RWPE2 (cell line): Measurements from ENCODE around the gene CRIP1.

ENCODE experiments used
- ATAC-seq: fragments of 200-7000 bp; cut with Tn5 transposase; 3 replicates; pipeline ENCODE4 v1.9.1; 2021; ENCODE audit warnings: low read depth
- DNase-seq: peaks from one replicate; pipeline ENCODE4 v3.0.0-alpha.2; 2020; ENCODE audit warnings: low spot score
- H3K27ac ChIP-seq: fragments of 450-650 bp; 2 replicates; pipeline ENCODE4 v1.5.1; 2017; ENCODE audit warnings: mild to moderate bottlenecking; ENCODE audit not compliant: poor library complexity, severe bottlenecking
- H3K27me3 ChIP-seq: fragments of 250-450 bp; sonication (Bioruptor Pico); 2 replicates; pipeline ENCODE4 v1.5.1; 2021; ENCODE audit warnings: mild to moderate bottlenecking, moderate library complexity; ENCODE audit not compliant: insufficient read depth, poor library complexity, severe bottlenecking
- H3K36me3 ChIP-seq: fragments of 250-450 bp; sonication (Bioruptor Pico); 2 replicates; pipeline ENCODE4 v1.5.1; 2020; ENCODE audit warnings: low read depth, mild to moderate bottlenecking, moderate library complexity
- H3K4me1 ChIP-seq: fragments of 250-450 bp; sonication (Bioruptor Pico); 2 replicates; pipeline ENCODE4 v1.5.1; 2021; ENCODE audit warnings: mild to moderate bottlenecking, moderate library complexity; ENCODE audit not compliant: insufficient read depth, poor library complexity, severe bottlenecking
- H3K4me3 ChIP-seq: fragments of 250-450 bp; sonication (Bioruptor Pico); 2 replicates; pipeline ENCODE4 v1.5.1; 2021; ENCODE audit warnings: mild to moderate bottlenecking, moderate library complexity; ENCODE audit not compliant: severe bottlenecking
- H3K9me3 ChIP-seq: fragments of 250-450 bp; sonication (Bioruptor Pico); 2 replicates; pipeline ENCODE4 v1.5.1; 2021; ENCODE audit warnings: mild to moderate bottlenecking, moderate library complexity; ENCODE audit not compliant: severe bottlenecking
- TF ChIP-seq, protein P1 (sequence below): fragments of 450-650 bp; IDR thresholded peaks from one replicate; pipeline ENCODE4 v1.5.1; 2017; ENCODE audit warnings: mild to moderate bottlenecking, moderate library complexity; ENCODE audit not compliant: poor library complexity, severe bottlenecking

The CRIP1 gene

DNA sequence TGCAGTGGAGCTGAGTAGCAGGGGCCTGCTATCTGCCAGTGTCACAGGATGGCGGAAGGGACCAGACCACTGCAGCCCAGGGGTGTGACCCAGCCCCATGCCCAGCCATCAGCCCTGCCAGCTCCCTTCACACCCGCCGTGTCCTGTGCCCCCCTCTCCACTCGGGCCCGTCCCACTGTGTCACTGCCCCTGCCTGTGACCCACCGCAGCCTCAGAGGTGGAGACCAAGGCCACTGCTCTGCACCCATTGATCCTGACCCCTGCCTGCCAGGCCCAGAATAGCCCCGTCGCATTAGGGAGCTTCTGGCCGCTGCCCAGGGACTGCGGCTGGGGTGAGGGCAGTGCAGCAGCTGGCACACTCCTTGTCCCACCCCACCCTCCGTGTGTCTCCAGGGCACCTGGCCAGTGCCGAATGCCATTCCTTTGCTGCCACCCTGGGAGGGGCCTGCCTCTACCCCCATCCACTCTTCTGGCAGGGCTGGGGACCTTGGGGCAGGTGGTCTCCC, 14.1 kb upstream of the CRIP1 start:
- ATAC-seq (no peak), DNase-seq (no peak)

DNA sequence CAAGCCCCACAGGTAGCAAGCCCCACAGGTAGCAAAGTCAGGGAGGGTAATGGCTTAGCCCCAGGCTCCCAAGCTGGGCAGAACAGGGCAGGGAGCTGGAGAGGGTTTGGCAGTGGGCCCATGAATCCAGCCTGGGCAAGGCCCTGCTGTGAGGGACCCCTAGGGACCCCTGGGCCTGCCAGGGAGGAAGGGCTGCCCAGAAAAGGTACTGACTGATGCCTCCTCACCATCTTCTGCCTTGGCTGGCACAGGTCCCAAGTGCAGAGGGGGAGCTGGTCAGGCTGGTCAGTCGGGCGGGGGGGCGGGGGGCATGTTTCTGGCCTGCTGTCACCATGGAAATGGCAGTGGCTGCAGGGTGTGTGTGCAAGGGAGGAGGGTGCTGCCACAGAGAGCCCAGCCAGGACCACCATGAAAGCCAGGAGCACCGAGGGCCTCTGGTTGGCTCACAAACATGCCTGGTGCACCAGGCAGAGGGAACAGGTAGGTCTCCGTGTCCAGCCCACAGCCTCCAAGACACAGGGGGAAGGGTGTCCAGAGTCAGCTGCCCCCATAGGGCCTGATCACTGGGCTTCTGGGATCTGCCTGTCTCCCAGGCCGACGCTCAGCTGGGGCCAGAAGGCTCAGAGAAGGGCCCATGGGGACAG, 13.5 kb upstream of the CRIP1 start:
- Histone ChIP-seq H3K9me3 (no peaks in the 10 kb centered on the region), H3K27ac (peak overlapping the region; percentile 89), H3K4me1 (peaks cover 16% of the 10 kb centered on the region), H3K36me3 (peaks cover 15% of the 10 kb centered on the region), H3K4me3 (peak overlapping the region; percentile 89), H3K27me3 (no peaks in the 10 kb centered on the region)
- DNase-seq (no peak), ATAC-seq (peak; percentile 2)
- TF ChIP-seq, protein P1, sequence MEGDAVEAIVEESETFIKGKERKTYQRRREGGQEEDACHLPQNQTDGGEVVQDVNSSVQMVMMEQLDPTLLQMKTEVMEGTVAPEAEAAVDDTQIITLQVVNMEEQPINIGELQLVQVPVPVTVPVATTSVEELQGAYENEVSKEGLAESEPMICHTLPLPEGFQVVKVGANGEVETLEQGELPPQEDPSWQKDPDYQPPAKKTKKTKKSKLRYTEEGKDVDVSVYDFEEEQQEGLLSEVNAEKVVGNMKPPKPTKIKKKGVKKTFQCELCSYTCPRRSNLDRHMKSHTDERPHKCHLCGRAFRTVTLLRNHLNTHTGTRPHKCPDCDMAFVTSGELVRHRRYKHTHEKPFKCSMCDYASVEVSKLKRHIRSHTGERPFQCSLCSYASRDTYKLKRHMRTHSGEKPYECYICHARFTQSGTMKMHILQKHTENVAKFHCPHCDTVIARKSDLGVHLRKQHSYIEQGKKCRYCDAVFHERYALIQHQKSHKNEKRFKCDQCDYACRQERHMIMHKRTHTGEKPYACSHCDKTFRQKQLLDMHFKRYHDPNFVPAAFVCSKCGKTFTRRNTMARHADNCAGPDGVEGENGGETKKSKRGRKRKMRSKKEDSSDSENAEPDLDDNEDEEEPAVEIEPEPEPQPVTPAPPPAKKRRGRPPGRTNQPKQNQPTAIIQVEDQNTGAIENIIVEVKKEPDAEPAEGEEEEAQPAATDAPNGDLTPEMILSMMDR, result no peak

More for the DNA sequence above, 14.1 kb upstream of the CRIP1 start:
- Histone ChIP-seq H3K36me3 (peaks cover 21% of the 10 kb centered on the region), H3K4me1 (peaks cover 16% of the 10 kb centered on the region), H3K4me3 (no peak overlapping the region), H3K27me3 (no peaks in the 10 kb centered on the region), H3K9me3 (no peaks in the 10 kb centered on the region), H3K27ac (peak overlapping the region; percentile 89)
- TF ChIP-seq, protein P1, result no peak

DNA sequence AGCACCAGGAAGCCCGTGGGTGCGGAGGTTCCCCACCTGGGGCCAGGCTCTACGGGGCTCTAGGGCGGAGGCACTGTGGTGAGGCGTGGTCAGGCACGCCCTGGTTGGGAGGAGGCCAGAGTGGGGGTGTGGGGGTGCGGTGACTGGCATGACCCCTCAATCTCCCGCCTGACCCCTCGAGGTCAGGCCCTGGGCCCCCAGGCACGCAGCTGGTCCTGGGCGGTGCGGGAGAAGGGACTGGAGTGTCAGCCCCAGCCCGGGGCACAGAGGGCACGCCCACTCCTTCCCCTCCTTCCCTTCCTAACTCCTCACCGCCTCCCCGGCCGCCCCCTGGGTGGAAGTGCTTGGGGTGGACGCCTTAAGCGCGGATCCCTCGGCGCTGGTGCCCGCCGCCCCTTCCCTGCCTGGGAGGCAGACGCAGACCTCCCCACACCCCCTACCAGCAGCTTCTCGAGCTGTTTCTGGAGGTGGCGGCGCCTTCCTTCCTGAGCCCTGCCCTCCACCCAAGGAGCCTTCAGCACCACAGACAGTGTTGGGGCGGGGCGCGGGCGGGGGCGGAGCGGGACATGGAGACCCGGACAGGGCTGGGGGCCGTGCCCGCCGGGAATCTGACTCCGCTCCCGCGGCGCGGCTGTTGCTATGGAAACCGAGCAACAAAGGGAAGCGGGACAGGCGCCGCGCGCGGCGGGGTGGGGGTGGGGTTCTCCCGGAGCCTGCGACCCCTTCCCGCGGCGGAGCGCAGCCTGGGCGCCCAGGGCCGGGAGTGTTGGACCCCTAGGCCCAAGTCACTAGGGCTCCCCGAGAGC, 12.8 kb upstream of the CRIP1 start:
- peaks cover 16% of the 10 kb centered on the region for H3K4me1 ChIP-seq
- H3K9me3 ChIP-seq, result no peaks in the 10 kb centered on the region
- H3K4me3 ChIP-seq, result peak overlapping the region; percentile 89
- H3K27me3 ChIP-seq, result no peaks in the 10 kb centered on the region
- DNase-seq (peak; percentile 100), ATAC-seq (peak; percentile 64)
- TF ChIP-seq, protein P1, result no peak
- peak overlapping the region; percentile 89 for H3K27ac ChIP-seq
- peaks cover 8% of the 10 kb centered on the region; the same call in 1 of the 2 replicates for H3K36me3 ChIP-seq

DNA sequence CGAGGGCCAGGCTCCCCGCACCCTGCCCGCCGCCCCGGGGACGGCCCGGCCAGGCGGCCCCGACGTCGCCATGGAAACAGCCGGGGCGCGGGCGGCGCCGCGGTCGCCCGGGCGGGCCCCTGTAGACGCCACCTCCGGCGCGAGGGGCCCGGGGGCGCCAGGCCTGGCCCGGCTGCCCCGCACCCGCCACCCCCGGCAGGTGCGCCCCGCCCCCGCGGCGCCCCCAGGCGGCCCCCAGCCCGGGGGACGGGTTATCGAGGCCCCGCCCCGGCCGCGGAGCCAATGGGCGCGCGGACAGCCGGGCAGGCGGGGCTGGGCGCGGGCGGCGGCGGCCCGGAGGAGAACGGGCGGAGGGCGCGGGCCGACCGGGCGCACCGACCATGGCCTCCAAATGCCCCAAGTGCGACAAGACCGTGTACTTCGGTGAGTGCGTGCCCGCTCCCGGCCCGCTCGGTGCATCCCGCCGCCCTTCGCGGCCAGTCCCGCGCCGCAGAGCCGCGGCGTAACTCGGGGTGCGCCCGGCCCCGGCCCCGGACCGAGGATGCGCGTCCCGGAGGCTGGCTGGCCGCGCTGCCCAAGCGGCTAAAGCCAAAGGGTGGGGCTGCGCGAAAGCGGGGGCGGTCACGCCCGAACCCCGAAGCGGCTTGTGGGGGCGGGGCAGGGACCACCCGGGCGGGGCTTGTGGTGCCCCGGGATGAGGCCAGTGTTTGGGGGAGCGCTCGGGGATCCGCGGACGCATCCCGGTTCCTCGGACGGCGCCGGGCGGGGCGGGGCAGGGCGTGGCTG, 12.0 kb upstream of the CRIP1 start, which contains the start of gene CRIP2:
Gene CRIP2 (plus strand): TSS at position 339 of the 786 bp plus-strand sequence. CDS start 42 bp downstream, at position 381.
- Histone ChIP-seq H3K27me3 (no peaks in the 10 kb centered on the region), H3K4me1 (peaks cover 16% of the 10 kb centered on the region), H3K36me3 (peaks cover 8% of the 10 kb centered on the region; the same call in 1 of the 2 replicates), H3K4me3 (peak within 1 kb of the TSS; percentile 89), H3K9me3 (no peaks in the 10 kb centered on the region), H3K27ac (peak within 1 kb of the TSS; percentile 89)
- TF ChIP-seq, protein P1, result peak; percentile 14
- peak; percentile 4; the same call in 2 of the 3 replicates for ATAC-seq
- DNase-seq, result no peak
